ENCODE results near the gene NUDT5.

Gene NUDT5

DNA sequence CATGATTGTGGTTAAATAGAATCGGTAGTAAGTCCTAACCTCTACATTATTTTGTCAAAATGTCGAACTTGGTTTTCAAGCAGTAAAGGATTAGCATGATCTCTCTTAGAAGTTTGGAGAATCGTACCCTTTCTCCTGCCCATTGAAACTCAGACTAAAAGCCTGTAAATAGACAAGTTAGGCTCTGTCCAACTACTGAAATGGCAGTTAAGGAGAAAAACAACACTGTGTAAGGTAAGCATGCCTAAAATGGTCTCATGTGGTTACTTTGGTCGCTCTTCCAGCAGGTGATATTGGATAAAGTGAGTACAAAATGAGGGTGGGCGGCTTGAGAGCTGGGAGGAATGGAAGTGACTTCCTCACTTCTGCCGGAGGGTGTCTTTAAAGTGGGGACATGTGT, 41.2 kb downstream of the NUDT5 start:
- TF ChIP-seq POLR2A (IDR thresholded peaks at IDR 0.05; ENCODE audit: extremely low read depth, insufficient read length) (no peak), MYC (IDR thresholded peaks at IDR 0.05; ENCODE audit: low read depth, low read length) (no peak)
- TF ChIP-seq, protein P1, sequence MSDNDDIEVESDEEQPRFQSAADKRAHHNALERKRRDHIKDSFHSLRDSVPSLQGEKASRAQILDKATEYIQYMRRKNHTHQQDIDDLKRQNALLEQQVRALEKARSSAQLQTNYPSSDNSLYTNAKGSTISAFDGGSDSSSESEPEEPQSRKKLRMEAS (IDR thresholded peaks at IDR 0.05; ENCODE audit: low read depth, low read length), result no peak
- TF ChIP-seq, protein P2, sequence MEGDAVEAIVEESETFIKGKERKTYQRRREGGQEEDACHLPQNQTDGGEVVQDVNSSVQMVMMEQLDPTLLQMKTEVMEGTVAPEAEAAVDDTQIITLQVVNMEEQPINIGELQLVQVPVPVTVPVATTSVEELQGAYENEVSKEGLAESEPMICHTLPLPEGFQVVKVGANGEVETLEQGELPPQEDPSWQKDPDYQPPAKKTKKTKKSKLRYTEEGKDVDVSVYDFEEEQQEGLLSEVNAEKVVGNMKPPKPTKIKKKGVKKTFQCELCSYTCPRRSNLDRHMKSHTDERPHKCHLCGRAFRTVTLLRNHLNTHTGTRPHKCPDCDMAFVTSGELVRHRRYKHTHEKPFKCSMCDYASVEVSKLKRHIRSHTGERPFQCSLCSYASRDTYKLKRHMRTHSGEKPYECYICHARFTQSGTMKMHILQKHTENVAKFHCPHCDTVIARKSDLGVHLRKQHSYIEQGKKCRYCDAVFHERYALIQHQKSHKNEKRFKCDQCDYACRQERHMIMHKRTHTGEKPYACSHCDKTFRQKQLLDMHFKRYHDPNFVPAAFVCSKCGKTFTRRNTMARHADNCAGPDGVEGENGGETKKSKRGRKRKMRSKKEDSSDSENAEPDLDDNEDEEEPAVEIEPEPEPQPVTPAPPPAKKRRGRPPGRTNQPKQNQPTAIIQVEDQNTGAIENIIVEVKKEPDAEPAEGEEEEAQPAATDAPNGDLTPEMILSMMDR (IDR thresholded peaks at IDR 0.05; ENCODE audit: low read depth, low read length), result no peak
- no peak for DNase-seq (ENCODE audit: low read depth)
- no peak overlapping the region for H3K4me3 ChIP-seq (ENCODE audit: low read depth, low read length)

DNA sequence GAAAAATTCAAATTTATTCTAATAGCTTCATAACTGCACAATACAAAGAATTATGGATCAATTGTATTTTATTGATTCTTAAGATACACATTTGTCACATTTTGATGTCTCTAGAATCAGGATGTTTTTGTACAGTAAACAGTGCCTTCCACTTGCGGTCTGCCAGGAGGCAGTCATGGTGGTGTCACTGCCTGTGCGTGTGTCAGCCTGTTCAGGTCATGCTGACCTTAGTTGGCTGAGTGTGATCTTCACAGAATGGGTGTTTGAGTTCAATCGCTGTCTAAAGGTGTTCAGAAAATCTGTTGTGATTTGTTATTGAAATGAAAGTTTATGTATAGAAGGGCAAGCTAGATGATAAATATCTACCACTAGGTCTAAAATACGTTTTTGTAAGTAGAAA, 45.5 kb downstream of the NUDT5 start:
- TF ChIP-seq, protein P1 (IDR thresholded peaks at IDR 0.05; ENCODE audit: low read depth, low read length), result no peak
- TF ChIP-seq POLR2A (IDR thresholded peaks at IDR 0.05; ENCODE audit: extremely low read depth, insufficient read length) (no peak), MYC (IDR thresholded peaks at IDR 0.05; ENCODE audit: low read depth, low read length) (no peak)
- TF ChIP-seq, protein P2 (IDR thresholded peaks at IDR 0.05; ENCODE audit: low read depth, low read length), result no peak
- no peak for DNase-seq (ENCODE audit: low read depth)
- no peak overlapping the region for H3K4me3 ChIP-seq (ENCODE audit: low read depth, low read length)

DNA sequence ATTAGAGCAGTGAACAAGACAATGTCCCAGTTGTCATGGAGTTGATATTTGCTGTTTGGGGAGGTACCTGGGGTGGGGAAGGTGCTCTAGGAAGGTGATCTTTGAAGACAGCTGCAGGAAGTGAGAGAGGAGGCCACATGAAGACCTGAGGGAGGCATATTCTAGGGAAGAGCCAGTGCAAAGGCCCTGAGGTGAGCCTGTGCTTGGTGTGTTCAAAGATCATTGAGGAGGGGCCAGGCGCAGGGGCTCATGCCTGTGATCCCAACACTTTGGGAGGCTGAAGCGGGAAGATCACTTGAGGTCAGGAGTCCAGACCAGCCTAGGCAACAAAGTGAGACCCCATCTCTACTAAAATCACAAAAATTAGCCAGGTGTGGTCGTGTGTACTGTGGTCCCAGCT, 51.2 kb downstream of the NUDT5 start:
- TF ChIP-seq, protein P1 (IDR thresholded peaks at IDR 0.05; ENCODE audit: low read depth, low read length), result no peak
- TF ChIP-seq MYC (IDR thresholded peaks at IDR 0.05; ENCODE audit: low read depth, low read length), result no peak
- TF ChIP-seq, protein P2 (IDR thresholded peaks at IDR 0.05; ENCODE audit: low read depth, low read length), result no peak
- TF ChIP-seq POLR2A (IDR thresholded peaks at IDR 0.05; ENCODE audit: extremely low read depth, insufficient read length), result no peak
- H3K4me3 ChIP-seq (ENCODE audit: low read depth, low read length), result no peak overlapping the region
- DNase-seq (ENCODE audit: low read depth), result no peak

DNA sequence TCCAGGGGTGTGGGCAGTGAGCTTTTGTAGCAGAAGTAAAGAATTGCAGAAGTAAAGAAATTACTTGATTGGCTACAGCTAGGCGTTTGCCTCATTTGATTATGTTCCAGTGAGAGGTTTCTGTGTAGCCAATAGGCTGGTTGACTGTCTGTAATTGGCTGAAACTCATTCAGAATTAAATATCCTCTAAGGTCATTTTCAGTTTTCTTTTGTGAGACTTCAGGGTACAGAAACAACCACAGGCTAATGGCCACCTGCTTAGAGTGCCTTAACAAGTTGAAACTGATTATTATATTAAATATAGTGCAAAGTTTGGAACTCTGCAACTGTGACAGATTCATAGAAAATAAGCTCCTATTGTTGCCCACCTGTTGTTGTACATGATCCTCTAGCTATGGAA, 55.7 kb downstream of the NUDT5 start:
- no peak for DNase-seq (ENCODE audit: low read depth)
- TF ChIP-seq MYC (IDR thresholded peaks at IDR 0.05; ENCODE audit: low read depth, low read length) (no peak), POLR2A (IDR thresholded peaks at IDR 0.05; ENCODE audit: extremely low read depth, insufficient read length) (no peak)
- TF ChIP-seq, protein P2 (IDR thresholded peaks at IDR 0.05; ENCODE audit: low read depth, low read length), result no peak
- TF ChIP-seq, protein P1 (IDR thresholded peaks at IDR 0.05; ENCODE audit: low read depth, low read length), result no peak

GRCh38 chr10:12135631-12136030, 60.1 kb downstream of the NUDT5 start:
- DNase-seq (ENCODE audit: low read depth), result no peak
- no peak overlapping the region for H3K4me3 ChIP-seq (ENCODE audit: low read depth, low read length)
- TF ChIP-seq, protein P1 (IDR thresholded peaks at IDR 0.05; ENCODE audit: low read depth, low read length), result no peak
- no peak for TF ChIP-seq POLR2A (IDR thresholded peaks at IDR 0.05; ENCODE audit: extremely low read depth, insufficient read length)

More for the DNA sequence above, 55.7 kb downstream of the NUDT5 start:
- no peak overlapping the region for H3K4me3 ChIP-seq (ENCODE audit: low read depth, low read length)

GRCh38 chr10:12130237-12130872, 65.3 kb downstream of the NUDT5 start:
- peak overlapping the region; percentile 68 for H3K4me3 ChIP-seq (ENCODE audit: low read depth, low read length)
- TF ChIP-seq, protein P2 (IDR thresholded peaks at IDR 0.05; ENCODE audit: low read depth, low read length), result peak; percentile 46
- TF ChIP-seq, protein P1 (IDR thresholded peaks at IDR 0.05; ENCODE audit: low read depth, low read length), result no peak
- no peak for TF ChIP-seq POLR2A (IDR thresholded peaks at IDR 0.05; ENCODE audit: extremely low read depth, insufficient read length)
- no peak for TF ChIP-seq MYC (IDR thresholded peaks at IDR 0.05; ENCODE audit: low read depth, low read length)
- peak; percentile 79 for DNase-seq (ENCODE audit: low read depth)

Measured in NB4 (cell line).